Hematopoietic multipotent progenitor cell (in vitro differentiated cells): ENCODE results near the gene CCL15. TPM values are rescaled to one million over a fixed set of nuclear protein-coding genes. Genes with fewer than 3 reads are reported as not detected.
"Not testable (repeated sequence)": the region's sequence is repeated elsewhere in the genome, so short reads cannot be mapped to it uniquely, and the experiment has no call there.

ENCODE experiments used
- DNase-seq, 3 donors: peaks; one replicate each; pipeline ENCODE4 v3.0.0-alpha.2; 2011 to 2015; ENCODE audit warnings: low read depth in 2 of 3, low spot score in 2 of 3
- total RNA-seq: library from RNA; depleted of rRNA; stranded (reverse); fragments of >200 nt; gene quantifications from one replicate; pipeline ENCODE4 v1.2.3, GENCODE V29; 2012

CCL15 gene
- total RNA-seq, 1 donor, result not detected

DNA sequence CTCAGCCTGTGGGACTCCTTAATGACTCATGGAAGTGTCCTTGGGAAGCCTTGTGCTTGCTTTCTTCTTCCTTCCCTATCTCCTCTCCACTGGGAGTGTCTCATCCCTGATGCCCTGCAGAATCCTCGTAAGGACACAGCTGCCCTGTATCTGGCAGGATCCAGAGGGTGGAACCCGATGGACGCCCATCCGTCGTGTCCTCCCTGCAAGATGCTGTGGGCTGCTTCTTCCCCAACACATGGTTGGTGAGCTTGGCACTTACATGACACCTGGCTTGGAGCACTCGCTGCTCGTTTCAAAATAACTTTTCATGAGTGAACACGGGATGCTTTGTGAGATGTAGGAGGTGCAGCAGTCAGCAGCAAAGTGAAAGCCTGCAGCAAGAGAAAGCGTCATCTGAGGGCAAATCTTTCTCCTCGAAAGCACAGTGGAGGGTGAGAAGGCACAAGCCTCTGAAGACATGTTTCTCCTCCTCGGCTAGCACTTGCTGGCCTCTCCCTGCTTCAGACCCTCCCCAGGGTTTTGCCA is 3.3 kb downstream of the CCL15 start:
- DNase-seq, result no peak

- DNase-seq, result not testable (repeated sequence)
These were observed 6.0 kb downstream of the CCL15 start for GRCh38 chr17:35995346-35995745.

DNA sequence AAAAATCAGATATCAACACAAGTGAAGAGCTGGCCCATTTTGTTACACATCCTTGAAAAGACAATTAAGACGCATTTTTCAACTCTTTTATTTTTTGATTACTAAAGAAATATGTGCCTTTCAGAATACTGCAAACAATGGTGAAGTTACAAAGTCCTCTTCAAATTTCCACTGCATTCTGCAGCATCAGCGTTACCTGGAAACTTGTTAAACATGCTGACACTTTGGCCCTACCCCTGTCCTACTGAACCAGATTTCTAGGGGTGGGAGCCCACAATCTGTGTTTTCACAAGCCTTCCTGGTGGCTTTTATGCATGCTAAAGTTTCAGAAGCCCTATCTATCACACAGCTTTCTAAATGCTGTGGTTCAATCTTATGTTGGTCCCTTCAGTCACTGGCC is 10.3 kb downstream of the CCL15 start:
- no peak for DNase-seq

GRCh38 chr17:35988164-35988563 is 13.2 kb downstream of the CCL15 start:
- no peak for DNase-seq

DNA sequence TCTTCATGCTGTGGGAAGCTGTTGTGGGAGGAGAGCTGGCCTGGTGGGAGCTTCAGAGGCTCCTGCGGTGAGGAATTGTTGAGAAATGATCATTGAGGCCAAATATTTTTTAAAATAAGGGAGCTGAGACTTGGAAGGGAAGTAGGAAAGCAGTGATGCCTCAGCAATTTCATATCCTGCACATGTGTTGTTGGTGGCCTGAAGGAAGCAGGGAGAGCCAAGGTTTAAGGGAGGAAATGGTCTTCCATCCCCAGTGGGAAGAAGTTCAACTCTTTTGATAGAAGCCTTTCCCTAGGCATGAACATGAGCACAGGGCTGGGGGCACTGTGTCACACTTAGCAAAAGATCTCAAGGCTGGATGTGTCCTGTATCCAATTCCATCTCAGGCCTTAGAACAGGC is 14.7 kb downstream of the CCL15 start, which contains the start of gene CCL14:
TSS of gene CCL14 (minus strand) at position 87 of the 400 bp plus-strand sequence. CDS start at position 7, 80 bp downstream.
- DNase-seq, result no peak

DNA sequence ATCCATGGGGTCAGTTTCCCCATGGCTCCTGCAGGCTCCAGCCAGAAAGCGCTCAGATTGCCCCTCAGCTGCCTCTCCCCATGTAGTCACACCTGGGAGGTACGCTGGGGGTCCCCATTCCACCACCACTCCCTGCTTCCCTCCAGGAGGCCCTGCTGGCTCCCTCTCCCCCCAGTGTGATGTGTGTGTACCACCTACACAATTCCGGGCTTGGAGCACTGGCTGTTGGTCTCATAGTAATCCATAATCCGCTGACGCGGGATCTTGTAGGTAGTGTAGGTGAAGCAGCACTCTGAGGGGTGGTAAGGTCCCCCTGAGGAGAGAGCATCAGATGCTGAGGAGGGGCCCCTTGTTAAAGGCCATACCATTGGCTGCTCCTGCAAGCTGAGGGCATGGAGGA is 17.2 kb downstream of the CCL15 start:
- DNase-seq, result no peak

DNA sequence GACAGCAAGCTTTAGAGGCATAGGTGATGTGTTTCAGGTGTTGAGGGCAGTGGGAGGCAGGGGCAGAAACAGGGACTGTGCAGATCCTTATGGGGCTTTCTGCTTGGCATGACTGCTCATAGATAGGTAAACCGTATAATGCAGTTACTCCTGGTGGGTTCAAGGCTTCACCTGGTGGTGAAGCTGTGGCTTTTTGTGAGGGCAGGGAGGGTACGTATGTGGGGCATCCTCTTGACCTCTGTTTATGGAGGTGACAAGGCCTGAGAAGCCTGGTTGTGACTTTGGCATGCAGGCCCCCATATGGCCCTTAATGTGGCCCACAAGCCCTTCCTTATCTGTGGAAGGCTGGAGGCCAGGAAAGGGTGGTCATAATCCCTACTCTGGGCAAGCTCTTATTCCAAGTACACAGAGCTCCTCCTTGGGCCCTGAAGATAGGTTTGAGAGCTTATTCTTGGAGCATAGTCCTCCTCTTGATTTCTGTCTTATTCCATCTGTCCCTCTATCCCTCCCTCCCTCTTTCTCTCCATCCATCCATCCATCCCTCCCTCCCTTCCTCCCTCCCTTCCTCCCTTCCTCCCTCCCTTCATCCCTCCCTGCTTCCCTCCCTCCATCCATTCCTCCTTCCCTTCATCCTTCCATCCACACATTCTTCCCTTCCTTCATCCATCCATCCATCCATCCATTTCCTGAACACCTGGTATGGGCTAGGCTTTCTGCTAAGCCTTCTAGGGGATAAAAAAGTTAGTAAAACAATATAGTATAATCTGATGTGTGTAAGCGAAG is 18.8 kb downstream of the CCL15 start:
- DNase-seq, result no peak

GRCh38 chr17:35981908-35982330 is 19.4 kb downstream of the CCL15 start:
- DNase-seq, result peak in 1 of 3 donors; percentile 46

DNA sequence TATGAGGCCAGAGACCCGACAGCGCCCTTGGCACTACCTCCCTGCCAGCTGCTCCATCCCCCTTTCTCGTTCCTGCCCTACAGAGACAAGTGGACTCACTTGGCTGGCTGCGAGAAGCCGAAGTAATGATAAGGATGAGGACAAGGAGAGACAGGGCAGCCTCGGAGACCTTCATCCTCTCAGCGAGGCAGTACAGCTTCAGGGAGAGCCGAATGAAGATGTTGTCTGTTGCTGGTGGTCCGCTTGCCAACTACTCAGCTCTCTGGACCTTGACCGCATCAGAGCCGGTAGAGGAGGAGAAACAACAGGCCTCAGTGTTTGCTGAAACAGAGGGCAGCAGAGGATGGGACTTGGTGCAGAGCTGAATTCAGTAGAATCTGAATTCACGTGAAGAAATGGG is 20.1 kb downstream of the CCL15 start, which contains the start of gene CCL16:
TSS of gene CCL16 (minus strand) at position 252 of the 400 bp plus-strand sequence. CDS start at position 175, 77 bp downstream.
- no peak for DNase-seq

DNA sequence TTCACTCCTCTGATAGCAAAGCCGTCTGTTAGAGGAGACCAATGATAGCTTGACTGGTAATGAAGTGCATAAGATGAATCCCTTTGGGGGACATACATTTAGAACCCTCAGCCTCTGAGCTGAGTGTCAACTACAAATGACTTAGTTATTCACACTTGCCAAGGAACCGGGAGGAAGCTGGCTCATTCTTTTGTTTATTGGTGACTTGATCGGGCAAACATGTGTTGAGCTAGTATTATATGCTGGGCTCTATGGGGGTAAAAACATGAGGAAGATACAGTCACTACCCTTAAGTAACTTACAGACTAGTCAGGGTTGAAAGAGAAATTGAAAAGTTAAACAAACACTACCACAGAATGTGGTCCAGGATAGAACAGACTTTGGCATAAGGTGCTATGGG is 23.0 kb downstream of the CCL15 start:
- DNase-seq, result no peak

GRCh38 chr17:35977509-35977908 is 23.8 kb downstream of the CCL15 start:
- DNase-seq, result no peak

- no peak for DNase-seq
These were observed 27.8 kb downstream of the CCL15 start for GRCh38 chr17:35973333-35974260.

DNA sequence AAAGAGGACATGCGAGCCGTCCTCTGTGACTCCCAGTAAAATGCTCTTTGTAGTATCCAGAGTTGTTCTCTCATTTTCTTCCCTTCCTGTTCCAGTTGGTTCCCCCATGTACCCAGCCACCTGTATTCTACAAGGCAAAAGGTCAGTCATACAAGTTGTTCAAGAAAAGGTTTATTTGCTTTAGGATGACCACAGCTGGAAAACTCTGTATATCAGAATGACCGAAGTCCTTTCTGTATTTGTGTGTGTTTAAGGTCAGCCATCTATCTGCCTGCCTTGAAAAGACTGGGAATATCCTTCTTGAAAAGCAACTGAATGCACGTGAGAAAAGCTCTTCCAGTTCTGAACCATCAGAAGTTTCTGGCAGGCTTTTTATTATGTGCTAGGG is 28.4 kb downstream of the CCL15 start:
- DNase-seq, result no peak

GRCh38 chr17:35972535-35972934 is 28.8 kb downstream of the CCL15 start:
- no peak for DNase-seq

GRCh38 chr17:35972066-35972465 is 29.3 kb downstream of the CCL15 start:
- no peak for DNase-seq

- DNase-seq, result peak; percentile 30 to 88 (median 67)
These were observed 31.6 kb downstream of the CCL15 start for GRCh38 chr17:35969558-35970380.

- DNase-seq, result no peak
These were observed 32.8 kb downstream of the CCL15 start for GRCh38 chr17:35968520-35969054.

DNA sequence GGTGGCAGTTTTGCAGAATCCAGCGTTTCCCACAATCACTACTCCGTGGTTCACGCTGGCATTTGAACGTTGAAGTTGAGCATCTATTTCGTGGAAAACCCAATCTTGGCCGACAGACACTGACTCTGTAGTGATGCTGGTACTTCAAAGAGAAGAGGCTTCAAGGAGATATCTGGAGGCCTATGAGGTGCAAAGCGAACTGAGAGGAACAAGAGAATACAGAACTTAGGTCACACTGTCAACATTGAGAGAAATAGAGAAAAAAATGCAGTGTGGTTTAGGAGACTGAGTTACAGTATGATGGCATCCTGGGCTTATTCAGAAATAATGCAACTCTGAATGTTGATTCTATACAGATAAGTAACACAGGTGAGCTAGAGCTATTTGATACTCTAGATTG is 36.1 kb downstream of the CCL15 start:
- DNase-seq, result no peak

- DNase-seq, result no peak
These were observed 37.7 kb downstream of the CCL15 start for GRCh38 chr17:35963663-35964062.

DNA sequence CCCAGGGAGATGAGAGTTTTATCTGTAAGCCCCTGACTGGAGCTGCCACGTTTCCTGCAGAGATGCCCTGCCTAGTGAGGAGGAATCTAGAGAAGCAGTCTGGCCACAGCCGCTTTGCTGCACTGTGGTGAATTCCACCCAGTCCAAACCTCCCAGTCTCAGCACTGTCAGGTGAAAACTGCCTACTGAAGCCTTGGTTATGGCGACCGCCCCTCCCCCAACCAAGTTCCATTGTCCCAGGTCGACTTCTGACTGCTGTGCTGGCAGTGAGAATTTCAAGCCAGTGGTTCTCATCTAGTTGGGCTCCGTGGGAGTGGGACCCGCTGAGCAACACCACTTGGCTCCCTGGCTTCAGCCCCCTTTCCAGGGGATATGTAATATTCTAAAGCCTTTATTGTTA is 47.6 kb downstream of the CCL15 start:
- no peak for DNase-seq
